Right cardiac atrium (tissue), 5 donors: Measurements from ENCODE around the gene PRDM16. TPM values are rescaled to one million over a fixed set of nuclear protein-coding genes. Genes with fewer than 3 reads are reported as not detected.

Experiments used
- ATAC-seq, 2 donors: fragments of 200-7000 bp; cut with Tn5 transposase; one replicate each; pipeline versions ENCODE4 v1.8.0 to v1.9.1; 2020; ENCODE audit warnings: moderate library complexity in 2 of 2, mild to moderate bottlenecking in 1 of 2
- DNase-seq, 3 donors: peaks; one replicate each; pipeline ENCODE4 v3.0.0-alpha.2; 2020
- H3K27ac ChIP-seq: one replicate; pipeline ENCODE4 v1.5.1; 2013; ENCODE audit warnings: mild to moderate bottlenecking, low read length, control low read depth, moderate library complexity
- H3K27me3 ChIP-seq: one replicate; pipeline ENCODE4 v1.6.1; 2013; ENCODE audit not compliant: control insufficient read depth, insufficient read depth
- H3K4me1 ChIP-seq: one replicate; pipeline ENCODE4 v1.6.1; 2013; ENCODE audit warnings: low read length; ENCODE audit not compliant: control insufficient read depth, insufficient read depth
- H3K4me3 ChIP-seq: one replicate; pipeline ENCODE4 v1.5.1; 2013; ENCODE audit warnings: low read length, control low read depth
- H3K9me3 ChIP-seq: one replicate; pipeline ENCODE4 v1.6.1; 2013; ENCODE audit warnings: low read length; ENCODE audit not compliant: control insufficient read depth
- WGBS: extraction: QIAGEN DNeasy Blood & Tissue Kit; methylation state at CpG from one replicate; pipeline ENCODE4 v1.1.7; 2013; 5-methylcytosine and 5-hydroxymethylcytosine counted together
- intact Hi-C, 4 donors: fragments of 100-400 bp; cut with DNase I; formaldehyde crosslinking; loops; one replicate each; pipeline versions ENCODE4 v1.11.0 to v1.14.0; 2022 to 2023
- polyA plus RNA-seq: library from polyadenylated mRNA; stranded (reverse); fragments of 200-250 nt; gene quantifications from one replicate; pipeline ENCODE4 v1.2.3, GENCODE V29; 2013
- total RNA-seq, 4 donors: library from RNA; stranded (reverse); fragmentation: NEBNext Ultra II Directional; extraction: Animal tissue kit (Norgen Biotek cat#: 25700); gene quantifications; one replicate each; pipeline ENCODE4 v1.2.1, GENCODE V29; 2021
- donor health status: healthy with polysubstance abuse.
- donor health status: DM: no; HTN: yes; CAD: no.
- donor health status: DM: no; HTN: no; CAD: no.
- donor health status: DM: no; HTN: yes; CAD: no; lungs with severe emphysema.
- donor health status: DM: yes; HTN: yes; CAD: no.

PRDM16 gene
- total and polyA plus RNA-seq, 5 donors: 1.1 to 2.9 (median 1.9) TPM

DNA sequence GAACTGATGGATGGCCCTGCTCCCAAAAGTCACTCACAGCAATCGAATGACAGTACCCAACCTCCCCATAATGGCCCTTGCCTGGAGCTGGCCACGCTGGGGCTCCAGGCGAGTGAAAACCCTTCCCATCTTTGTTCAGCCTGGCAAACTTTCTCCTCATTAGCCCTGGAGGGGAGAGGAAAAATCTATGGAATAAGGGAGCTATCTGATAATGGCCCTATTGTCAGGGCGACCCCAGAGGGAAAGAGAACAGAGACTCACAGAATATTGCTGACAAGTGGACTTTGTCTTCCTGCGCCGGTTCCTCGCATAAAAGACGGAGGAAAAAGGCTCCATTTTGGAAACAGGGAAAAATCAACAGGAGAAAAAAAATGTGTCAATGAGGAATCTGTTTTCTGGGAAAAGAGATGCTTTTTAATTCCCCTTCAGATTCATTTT is 372.4 kb downstream of the PRDM16 start:
- no peak for DNase-seq
- intact Hi-C loops: no loop called here
- Histone ChIP-seq H3K9me3 (no peaks in the 10 kb centered on the region), H3K27me3 (no peaks in the 10 kb centered on the region), H3K4me3 (no peak overlapping the region), H3K4me1 (no peaks in the 10 kb centered on the region), H3K27ac (no peak overlapping the region)
- ATAC-seq: no peak
- 37% methylated on average over 8 of the region's 8 CpGs for WGBS

DNA sequence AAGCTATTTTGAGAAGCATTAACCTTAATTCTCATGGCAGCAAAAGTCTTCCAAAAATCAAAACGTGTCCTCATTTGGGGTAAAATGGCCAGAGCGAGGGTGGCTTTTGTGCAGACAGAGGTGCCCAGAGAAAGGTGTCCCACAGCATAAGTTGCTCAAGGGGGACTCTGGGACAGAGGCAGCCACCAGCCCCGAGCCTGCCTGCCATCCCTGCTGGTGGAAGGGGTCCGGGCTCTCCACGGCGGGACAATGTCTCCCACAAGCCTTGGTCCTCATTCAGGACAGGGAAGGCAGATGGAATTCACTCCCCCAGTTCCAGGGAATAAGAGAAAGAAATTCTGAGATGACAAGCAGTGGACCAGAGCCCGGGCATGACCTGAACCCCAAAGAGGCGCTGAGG is 372.9 kb downstream of the PRDM16 start:
- DNase-seq (peak in 1 of 3 donors; percentile 21), ATAC-seq (no peak)
- H3K9me3 ChIP-seq: no peaks in the 10 kb centered on the region
- 64% methylated on average over 8 of the region's 8 CpGs for WGBS
- H3K4me3 ChIP-seq: no peak overlapping the region
- intact Hi-C loops: no loop called here
- H3K4me1 ChIP-seq: no peaks in the 10 kb centered on the region
- H3K27ac ChIP-seq: no peak overlapping the region
- H3K27me3 ChIP-seq: no peaks in the 10 kb centered on the region

DNA sequence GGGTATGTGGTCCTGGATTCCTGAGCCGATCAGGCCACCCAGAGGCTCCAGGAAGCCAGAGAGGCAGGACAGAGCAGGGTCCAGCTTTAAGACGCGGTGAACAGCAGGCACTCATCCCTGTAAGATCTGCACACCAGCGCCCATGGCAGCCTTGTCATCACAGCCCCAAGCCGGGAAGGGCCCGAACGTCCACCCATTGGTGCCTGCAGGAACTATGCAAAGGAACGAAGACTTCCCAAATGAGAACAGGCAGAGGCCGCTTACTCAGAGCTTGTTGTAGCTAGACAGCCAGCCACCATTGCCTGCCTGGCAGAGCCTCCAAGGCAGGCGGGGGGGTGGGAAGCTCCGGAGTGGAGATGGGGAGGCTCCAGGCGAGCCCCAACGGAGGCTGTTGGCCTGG is 373.3 kb downstream of the PRDM16 start:
- intact Hi-C loops: no loop called here
- H3K27me3 ChIP-seq: no peaks in the 10 kb centered on the region
- WGBS: 74% methylated on average over 13 of the region's 13 CpGs
- no peaks in the 10 kb centered on the region for H3K9me3 ChIP-seq
- no peak overlapping the region for H3K27ac ChIP-seq
- no peak overlapping the region for H3K4me3 ChIP-seq
- no peaks in the 10 kb centered on the region for H3K4me1 ChIP-seq
- ATAC-seq (no peak), DNase-seq (peak in 1 of 3 donors; percentile 22)

DNA sequence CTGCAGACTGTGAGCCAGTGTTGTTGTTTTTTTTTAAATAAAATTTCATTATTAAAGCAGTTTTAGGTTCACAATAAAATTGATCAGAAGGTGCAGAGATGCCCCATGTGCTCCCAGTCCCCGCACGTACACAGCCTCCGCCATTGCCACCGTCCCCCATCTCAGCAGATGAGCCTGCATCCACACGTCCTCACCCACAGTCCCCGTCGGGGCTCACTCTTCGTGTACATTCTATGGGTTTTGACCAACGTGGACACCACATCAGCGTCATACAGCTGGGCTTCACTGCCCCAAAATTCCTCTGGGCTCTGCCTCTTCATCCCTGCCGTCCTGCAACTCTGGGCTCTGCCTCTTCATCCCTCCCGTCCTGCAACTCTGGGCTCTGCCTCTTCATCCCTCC is 373.9 kb downstream of the PRDM16 start:
- peak in 1 of 3 donors; percentile 48 for DNase-seq
- Histone ChIP-seq H3K4me3 (no peak overlapping the region), H3K27me3 (no peaks in the 10 kb centered on the region), H3K4me1 (no peaks in the 10 kb centered on the region), H3K27ac (no peak overlapping the region), H3K9me3 (no peaks in the 10 kb centered on the region)
- WGBS: 83% methylated on average over 12 of the region's 12 CpGs
- intact Hi-C loops: no loop called here
- ATAC-seq: no peak

DNA sequence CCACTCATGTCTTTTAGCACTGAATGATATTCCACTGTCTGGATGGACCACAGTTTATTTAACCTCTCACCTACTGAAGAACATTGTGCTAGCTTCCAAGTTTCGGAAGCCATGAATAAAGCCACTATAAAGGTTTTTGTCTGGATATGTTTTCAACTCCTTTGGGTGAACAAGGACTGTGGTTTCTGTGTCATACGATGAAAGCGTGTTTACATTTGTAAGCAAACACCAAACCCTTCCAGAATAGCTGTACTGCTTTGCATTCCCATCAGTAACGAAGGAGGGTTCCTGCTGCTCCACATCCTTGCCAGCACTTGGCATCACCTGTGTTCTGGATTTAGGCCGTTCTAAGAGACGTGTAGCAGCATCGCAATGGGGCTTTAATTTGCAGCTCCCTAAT is 374.8 kb downstream of the PRDM16 start:
- no peaks in the 10 kb centered on the region for H3K9me3 ChIP-seq
- intact Hi-C loops: no loop called here
- 82% methylated on average over 7 of the region's 7 CpGs for WGBS

DNA sequence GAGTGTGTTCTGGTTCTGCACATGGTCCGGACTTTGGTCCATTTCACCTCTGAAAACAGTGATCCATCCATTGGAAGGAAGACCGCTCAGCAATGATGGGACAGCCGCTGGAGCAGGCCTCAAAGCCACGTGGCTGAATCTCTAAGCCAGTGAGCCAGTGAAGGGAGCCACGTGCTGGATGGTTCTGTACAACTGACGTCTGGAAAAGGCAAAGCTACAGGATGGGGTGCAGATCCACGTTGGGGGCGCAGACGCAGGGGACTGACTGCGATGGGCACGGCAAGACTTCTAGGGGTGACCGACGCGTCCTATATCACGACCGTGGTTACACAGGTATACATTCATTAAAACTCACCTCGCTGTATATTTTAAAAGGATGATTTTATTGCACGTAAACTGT is 375.3 kb downstream of the PRDM16 start:
- Histone ChIP-seq H3K4me3 (no peak overlapping the region), H3K4me1 (no peaks in the 10 kb centered on the region), H3K27me3 (no peaks in the 10 kb centered on the region), H3K27ac (no peak overlapping the region), H3K9me3 (no peaks in the 10 kb centered on the region)
- ATAC-seq: no peak
- DNase-seq: peak in 2 of 3 donors; percentile 20 to 43
- 87% methylated on average over 18 of the region's 18 CpGs for WGBS
- intact Hi-C loops: no loop called here

More for the DNA sequence above, 374.8 kb downstream of the PRDM16 start:
- DNase-seq: no peak
- Histone ChIP-seq H3K27ac (no peak overlapping the region), H3K27me3 (no peaks in the 10 kb centered on the region), H3K4me1 (no peaks in the 10 kb centered on the region), H3K4me3 (no peak overlapping the region)
- no peak for ATAC-seq

DNA sequence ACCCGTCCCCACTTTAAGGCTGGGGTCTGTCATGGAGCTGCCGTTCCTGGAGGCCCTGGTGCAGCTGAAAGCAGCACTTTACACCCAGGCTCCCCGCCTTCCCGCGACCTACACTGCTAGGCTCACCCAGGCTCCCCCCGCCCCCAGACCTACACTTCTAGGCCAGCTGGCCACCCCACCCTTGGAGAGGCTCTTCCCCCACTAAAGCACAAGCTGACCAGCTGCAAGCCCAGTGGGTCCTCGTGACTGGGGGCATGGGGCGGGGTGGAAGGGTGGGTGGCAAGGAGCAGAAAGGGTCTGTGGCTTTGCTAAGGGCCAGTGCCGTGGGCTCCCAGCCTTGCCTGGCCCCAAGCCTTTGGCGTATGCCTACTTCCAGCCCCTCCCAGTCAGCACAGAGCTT is 375.7 kb downstream of the PRDM16 start:
- peak in 2 of 3 donors; percentile 25 to 28 for DNase-seq
- Histone ChIP-seq H3K9me3 (no peaks in the 10 kb centered on the region), H3K27ac (no peak overlapping the region), H3K4me1 (no peaks in the 10 kb centered on the region), H3K4me3 (no peak overlapping the region), H3K27me3 (no peaks in the 10 kb centered on the region)
- no peak for ATAC-seq
- intact Hi-C loops: no loop called here
- WGBS: 69% methylated on average over 10 of the region's 10 CpGs

DNA sequence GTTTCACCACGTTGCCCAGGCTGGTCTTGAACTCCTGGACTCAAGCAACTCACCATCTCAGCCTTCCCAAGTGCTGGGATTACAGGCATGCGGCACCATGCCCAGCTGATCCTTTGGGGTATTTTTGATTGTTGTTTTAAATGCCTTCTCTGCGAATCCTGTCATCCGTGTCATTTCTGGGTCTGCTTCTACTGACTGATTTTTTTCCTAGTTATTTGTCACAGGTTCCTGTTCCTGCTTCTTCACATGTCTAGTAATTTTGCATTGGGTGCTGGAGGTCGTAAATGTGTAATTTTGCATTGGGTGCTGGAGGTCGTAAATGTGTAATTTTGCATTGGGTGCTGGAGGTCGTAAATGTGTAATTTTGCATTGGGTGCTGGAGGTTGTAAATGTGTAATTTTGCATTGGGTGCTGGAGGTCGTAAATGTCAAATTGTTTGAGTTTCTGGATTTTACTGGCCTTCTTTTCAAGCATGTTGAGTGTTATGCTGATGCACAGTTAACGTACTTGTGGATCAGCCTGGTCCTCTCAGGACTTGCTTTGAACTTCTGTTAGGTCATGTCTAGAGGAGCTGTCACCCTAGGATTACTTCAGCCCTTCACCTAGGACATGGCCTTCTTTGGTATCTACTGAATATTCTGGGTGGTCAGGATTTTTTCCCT is 381.3 kb downstream of the PRDM16 start:
- H3K4me3 ChIP-seq: no peak overlapping the region
- H3K27ac ChIP-seq: no peak overlapping the region
- H3K9me3 ChIP-seq: no peaks in the 10 kb centered on the region
- no peaks in the 10 kb centered on the region for H3K27me3 ChIP-seq
- intact Hi-C loops: loop anchor here in 1 of 4 donors (10.0 kb wide), 1 partner anchor 264 kb away; no protein-coding TSS in a partner anchor
- WGBS: 88% methylated on average over 9 of the region's 9 CpGs
- no peaks in the 10 kb centered on the region for H3K4me1 ChIP-seq
- ATAC-seq (no peak), DNase-seq (peak in 1 of 3 donors; percentile 2)

DNA sequence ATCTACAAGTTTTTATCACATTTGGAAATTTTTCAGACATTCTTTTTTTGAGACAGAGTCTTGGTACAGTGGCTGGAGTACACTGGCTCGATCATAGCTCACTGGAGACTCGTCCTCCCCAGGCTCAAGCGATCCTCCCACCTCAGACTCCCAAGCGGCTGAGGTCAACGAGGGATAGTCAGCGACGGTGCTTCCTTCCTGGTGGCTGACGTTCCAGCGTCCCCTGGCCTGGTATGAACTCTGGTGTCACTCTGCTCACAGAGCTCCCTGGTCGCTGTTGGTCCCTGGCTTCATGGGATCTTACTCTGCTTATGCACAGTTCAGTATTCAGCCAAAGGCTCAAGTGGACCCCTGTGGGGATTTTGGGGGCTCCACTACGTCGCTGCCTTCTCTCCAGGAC is 382.0 kb downstream of the PRDM16 start:
- H3K9me3 ChIP-seq: no peaks in the 10 kb centered on the region
- ATAC-seq: no peak
- H3K4me1 ChIP-seq: no peaks in the 10 kb centered on the region
- H3K27ac ChIP-seq: no peak overlapping the region
- no peaks in the 10 kb centered on the region for H3K27me3 ChIP-seq
- 57% methylated on average over 12 of the region's 12 CpGs for WGBS
- no peak overlapping the region for H3K4me3 ChIP-seq
- DNase-seq: peak in 1 of 3 donors; percentile 29
- intact Hi-C loops: loop anchor here in 1 of 4 donors (10.0 kb wide), 1 partner anchor 264 kb away; no protein-coding TSS in a partner anchor

DNA sequence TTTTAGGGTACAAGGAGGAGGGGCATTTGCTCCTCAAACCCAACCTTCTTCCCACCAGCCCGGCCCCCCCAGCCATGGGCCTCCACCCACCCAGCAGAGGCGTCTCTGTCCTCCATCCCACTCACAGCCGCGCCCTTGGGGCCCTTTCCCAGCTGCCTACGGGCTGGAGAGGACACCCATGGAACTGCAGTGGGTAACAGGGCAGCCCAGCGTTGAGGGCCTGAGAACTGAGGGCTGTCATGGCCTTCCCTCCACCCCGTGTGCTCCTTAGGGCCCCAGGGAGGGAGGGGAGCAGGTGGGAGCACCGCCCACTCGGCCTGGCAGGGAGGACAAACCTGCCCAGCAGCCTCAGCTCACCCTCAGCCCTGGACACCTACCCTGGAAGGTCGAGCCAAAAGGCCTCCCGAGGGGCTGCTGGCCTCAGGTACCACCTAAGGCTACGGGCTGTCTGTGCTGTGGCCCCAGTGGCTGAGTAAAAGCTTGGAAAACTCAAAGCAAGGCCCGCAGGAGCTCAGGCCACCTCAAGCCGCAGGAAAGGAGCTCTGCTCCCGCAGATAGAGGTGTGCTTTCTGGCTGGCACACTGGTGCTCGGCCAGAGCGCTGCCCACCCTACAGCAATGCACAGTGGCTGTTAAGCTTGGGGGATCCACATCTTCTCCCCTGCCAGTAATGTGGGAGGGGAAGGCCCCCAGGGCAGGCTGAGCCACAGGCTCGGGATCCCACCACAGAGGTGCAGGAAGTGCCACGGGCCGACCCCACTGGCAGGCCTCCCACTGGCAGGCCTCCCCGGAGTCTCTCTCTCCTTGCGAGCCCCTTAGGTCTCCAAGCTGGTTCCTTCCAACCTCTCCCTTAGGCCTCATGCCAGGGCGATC is 383.2 kb downstream of the PRDM16 start:
- ATAC-seq (no peak), DNase-seq (peak; percentile 12 to 51 (median 40))
- WGBS: 71% methylated on average over 23 of the region's 23 CpGs
- H3K9me3 ChIP-seq: no peaks in the 10 kb centered on the region
- H3K4me3 ChIP-seq: no peak overlapping the region
- no peaks in the 10 kb centered on the region for H3K27me3 ChIP-seq
- intact Hi-C loops: loop anchor here in 1 of 4 donors (10.0 kb wide), 1 partner anchor 263 kb away; no protein-coding TSS in a partner anchor
- no peaks in the 10 kb centered on the region for H3K4me1 ChIP-seq
- H3K27ac ChIP-seq: no peak overlapping the region

DNA sequence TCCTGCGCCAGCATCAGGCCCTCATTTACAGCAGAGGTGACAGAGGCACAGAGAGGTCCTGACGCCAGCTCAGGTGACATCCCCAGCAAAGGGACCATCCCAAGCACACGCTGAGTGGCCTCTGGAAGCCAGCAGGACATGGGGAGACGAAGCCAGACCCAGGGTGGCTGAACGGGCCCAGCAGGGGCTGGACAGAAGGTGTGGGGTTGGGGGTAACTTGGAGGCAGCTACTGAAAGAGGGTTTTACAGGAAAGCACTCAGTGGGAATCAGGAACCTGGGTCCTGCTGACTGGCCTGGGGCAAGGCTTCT is 383.8 kb downstream of the PRDM16 start:
- Histone ChIP-seq H3K4me3 (no peak overlapping the region), H3K4me1 (no peaks in the 10 kb centered on the region), H3K27me3 (no peaks in the 10 kb centered on the region), H3K27ac (no peak overlapping the region), H3K9me3 (no peaks in the 10 kb centered on the region)
- DNase-seq (no peak), ATAC-seq (no peak)
- WGBS: 49% methylated on average over 5 of the region's 5 CpGs
- intact Hi-C loops: loop anchor here in 1 of 4 donors (10.0 kb wide), 1 partner anchor 262 kb away; no protein-coding TSS in a partner anchor
